HT1080 (cell line): ENCODE results near the gene PTPRA. TPM values are rescaled to one million over a fixed set of nuclear protein-coding genes. Genes with fewer than 3 reads are reported as not detected.
"Not testable (repeated sequence)": the region's sequence is repeated elsewhere in the genome, so short reads cannot be mapped to it uniquely, and the experiment has no call there.

ENCODE experiments used
- DNase-seq: peaks from one replicate; pipeline ENCODE4 v3.0.0-alpha.2; 2015; ENCODE audit warnings: low read depth
- total RNA-seq: library from RNA; depleted of rRNA; stranded (reverse); fragments of >200 nt; shearing (Covaris generic); gene quantifications from 2 replicates; pipeline ENCODE4 v1.2.3, GENCODE V29; 2014

PTPRA gene
- total RNA-seq, 1 experiment from 2014 or later = 36.5 TPM

GRCh38 chr20:3041854-3042409 lies 168.7 kb downstream of the PTPRA start:
- DNase-seq = no peak

GRCh38 chr20:3042625-3043024 lies 169.3 kb downstream of the PTPRA start:
- no peak for DNase-seq

GRCh38 chr20:3043322-3043721 lies 170.0 kb downstream of the PTPRA start, which contains the start of gene GNRH2:
GNRH2 (plus strand) TSS chr20:3043622; CDS start chr20:3044415, 793 bp downstream.
- DNase-seq = no peak

GRCh38 chr20:3044336-3044965 lies 171.2 kb downstream of the PTPRA start:
- no peak for DNase-seq

GRCh38 chr20:3045042-3045815 lies 171.9 kb downstream of the PTPRA start:
- DNase-seq = no peak

- peak; percentile 87 for DNase-seq
These were observed 172.8 kb downstream of the PTPRA start, which contains the start of gene MRPS26 for GRCh38 chr20:3045816-3046676. MRPS26 (plus strand) TSS chr20:3046052; CDS start chr20:3046069, 17 bp downstream.

- DNase-seq = no peak
These were observed 173.6 kb downstream of the PTPRA start for GRCh38 chr20:3046677-3047462.

- no peak for DNase-seq
These were observed 174.5 kb downstream of the PTPRA start for GRCh38 chr20:3047486-3048419.

- no peak for DNase-seq
These were observed 178.2 kb downstream of the PTPRA start for GRCh38 chr20:3051385-3052019.

- no peak for DNase-seq
These were observed 186.2 kb downstream of the PTPRA start for GRCh38 chr20:3059489-3059888.

GRCh38 chr20:3064119-3064518 lies 190.8 kb downstream of the PTPRA start:
- DNase-seq = not testable (repeated sequence)

- DNase-seq = no peak
These were observed 194.1 kb downstream of the PTPRA start for GRCh38 chr20:3067139-3068014.

- no peak for DNase-seq
These were observed 194.8 kb downstream of the PTPRA start for GRCh38 chr20:3068075-3068474.

GRCh38 chr20:3068986-3069900 lies 196.0 kb downstream of the PTPRA start:
- DNase-seq = no peak

- no peak for DNase-seq
These were observed 197.4 kb downstream of the PTPRA start for GRCh38 chr20:3070725-3071124.

GRCh38 chr20:3071266-3071609 lies 198.0 kb downstream of the PTPRA start:
- DNase-seq = no peak
